Mucosa of rectum (tissue), 2 donors: Measurements from ENCODE around the gene GLG1.

Experiments
- H3K27ac ChIP-seq, 2 donors: one replicate each; pipeline ENCODE4 v1.7.0; 2013; ENCODE audit warnings: inconsistent platforms in 2 of 2, low read depth in 2 of 2, low read length in 2 of 2
- H3K27me3 ChIP-seq, 2 donors: one replicate each; pipeline ENCODE4 v1.7.0; 2013; ENCODE audit warnings: low read length in 2 of 2; ENCODE audit not compliant: control insufficient read depth in 2 of 2, insufficient read depth in 2 of 2
- H3K36me3 ChIP-seq, 2 donors: one replicate each; pipeline ENCODE4 v1.7.0; 2013; ENCODE audit warnings: low read length in 2 of 2; ENCODE audit not compliant: control insufficient read depth in 2 of 2, insufficient read depth in 2 of 2
- H3K4me1 ChIP-seq, 2 donors: one replicate each; pipeline ENCODE4 v1.7.0; 2013; ENCODE audit warnings: low read length in 2 of 2, mild to moderate bottlenecking in 1 of 2; ENCODE audit not compliant: control insufficient read depth in 2 of 2, insufficient read depth in 2 of 2
- H3K4me3 ChIP-seq, 2 donors: one replicate each; pipeline ENCODE4 v1.7.0; 2013; ENCODE audit warnings: low read length in 2 of 2
- H3K9ac ChIP-seq, 2 donors: one replicate each; pipeline ENCODE4 v1.7.0; 2013; ENCODE audit warnings: low read length in 2 of 2, low read depth in 1 of 2, mild to moderate bottlenecking in 1 of 2
- H3K9me3 ChIP-seq, 2 donors: one replicate each; pipeline ENCODE4 v1.7.0; 2013; ENCODE audit warnings: low read length in 2 of 2; ENCODE audit not compliant: control insufficient read depth in 2 of 2
- donor health status: healthy.
- donor health status: Normal muscosa, but diverticular disease.

GLG1 gene

GRCh38 chr16:74511961-74512360 is 95.0 kb downstream of the GLG1 start:
- no peaks in the 10 kb centered on the region for H3K4me1 ChIP-seq

DNA sequence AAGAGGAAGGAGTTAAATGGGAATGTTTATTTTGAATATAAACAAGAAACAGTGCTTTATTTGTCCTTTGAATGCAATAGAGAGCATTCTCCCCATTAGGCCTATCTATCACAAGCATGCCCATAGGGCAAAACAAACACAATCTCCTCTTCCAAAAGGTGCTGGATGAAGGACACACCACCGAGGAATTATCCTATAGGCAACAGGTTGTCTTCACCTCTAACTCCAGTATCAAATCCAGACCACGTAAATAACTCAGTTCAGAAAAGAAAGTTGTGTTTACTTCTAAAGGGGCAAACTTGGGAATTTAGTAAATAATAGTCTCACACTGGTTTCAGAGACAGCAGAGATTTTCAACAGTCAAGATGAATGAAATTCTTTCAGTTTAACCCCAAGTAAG is 101.9 kb downstream of the GLG1 start:
- Histone ChIP-seq H3K36me3 (peaks cover 18 to 26% of the 10 kb centered on the region in 2 donors), H3K9ac (no peak overlapping the region)

More at GRCh38 chr16:74511961-74512360, 95.0 kb downstream of the GLG1 start:
- no peak overlapping the region for H3K27ac ChIP-seq
- H3K27me3 ChIP-seq: no peaks in the 10 kb centered on the region
- no peak overlapping the region for H3K4me3 ChIP-seq
- H3K9ac ChIP-seq: no peak overlapping the region
- H3K9me3 ChIP-seq: no peaks in the 10 kb centered on the region
- H3K36me3 ChIP-seq: peaks cover 5 to 8% of the 10 kb centered on the region in 2 donors

GRCh38 chr16:74503412-74503811 is 103.5 kb downstream of the GLG1 start:
- Histone ChIP-seq H3K9me3 (no peaks in the 10 kb centered on the region), H3K27me3 (no peaks in the 10 kb centered on the region), H3K4me3 (no peak overlapping the region), H3K9ac (no peak overlapping the region), H3K36me3 (peaks cover 16 to 26% of the 10 kb centered on the region in 2 donors), H3K27ac (no peak overlapping the region), H3K4me1 (no peaks in the 10 kb centered on the region)

More for the DNA sequence above, 101.9 kb downstream of the GLG1 start:
- Histone ChIP-seq H3K4me3 (no peak overlapping the region), H3K9me3 (no peaks in the 10 kb centered on the region), H3K27ac (no peak overlapping the region), H3K4me1 (no peaks in the 10 kb centered on the region), H3K27me3 (no peaks in the 10 kb centered on the region)

DNA sequence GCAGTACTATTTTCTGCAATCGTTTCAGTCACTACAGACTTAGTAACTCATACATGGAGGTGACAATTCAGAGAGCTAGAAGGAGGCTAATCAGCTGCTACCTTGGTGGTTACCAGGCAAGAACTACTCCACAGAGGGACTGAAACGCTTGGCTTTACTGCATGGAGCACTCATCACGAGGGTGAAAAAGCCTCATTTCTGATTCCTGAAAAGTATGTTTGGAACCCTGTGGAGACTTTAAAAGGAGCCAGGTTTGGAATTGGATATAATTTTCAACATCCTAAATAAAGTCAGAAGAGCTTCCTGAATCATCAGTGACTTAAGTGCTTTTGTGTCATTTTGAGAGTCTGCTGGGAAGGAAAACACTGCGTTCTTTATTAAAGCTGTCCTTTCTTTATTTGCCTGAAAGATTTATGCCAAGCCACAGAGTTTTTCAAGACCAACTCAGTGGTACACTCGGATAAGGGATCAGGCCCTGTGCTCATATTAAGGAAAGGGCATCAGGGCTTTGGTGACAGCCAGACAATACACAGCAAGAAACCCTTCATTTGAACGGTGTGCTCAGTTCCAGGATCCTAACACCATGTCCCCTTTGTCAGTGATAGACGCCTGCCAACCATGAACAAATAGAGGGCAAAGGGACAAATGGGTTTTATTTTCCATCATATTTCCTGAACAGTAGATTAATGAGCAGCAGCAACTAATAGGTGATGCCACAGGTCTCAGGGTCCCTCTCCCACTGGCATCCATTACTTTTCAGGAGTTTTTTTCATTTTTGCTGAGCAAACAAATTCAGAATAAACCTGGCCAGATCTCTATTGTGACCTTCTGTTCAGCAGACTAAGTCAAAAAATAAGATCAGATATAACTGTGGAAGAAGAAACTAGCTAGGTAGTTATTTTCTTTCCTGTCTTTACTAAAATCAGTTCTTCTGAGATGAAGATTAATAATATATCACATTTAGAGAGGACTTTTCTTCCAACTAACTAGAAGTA is 105.1 kb downstream of the GLG1 start:
- Histone ChIP-seq H3K36me3 (peaks cover 9 to 22% of the 10 kb centered on the region in 2 donors), H3K4me1 (no peaks in the 10 kb centered on the region), H3K27ac (no peak overlapping the region), H3K9me3 (no peaks in the 10 kb centered on the region), H3K4me3 (no peak overlapping the region), H3K27me3 (no peaks in the 10 kb centered on the region), H3K9ac (peak overlapping the region in 1 of 2 donors; percentile 34)

DNA sequence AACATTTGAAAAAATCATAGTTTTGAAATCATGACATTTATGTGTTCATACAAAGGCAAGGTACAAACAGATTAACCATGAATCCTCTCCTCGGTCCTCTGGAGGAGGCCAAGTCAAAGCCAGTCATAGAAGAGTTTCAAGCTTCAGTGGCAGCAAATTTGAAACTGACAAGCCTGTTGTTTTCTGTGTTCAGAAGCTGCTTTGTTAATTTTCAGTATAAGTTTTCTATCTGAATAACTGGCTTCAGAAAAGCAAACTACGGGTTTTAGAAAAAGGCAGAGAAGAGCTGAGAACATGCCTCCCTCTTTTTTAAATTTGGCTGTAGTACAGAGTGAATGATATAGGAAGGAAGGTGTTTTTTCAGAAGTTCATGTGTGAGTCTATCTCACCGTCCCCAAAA is 106.0 kb downstream of the GLG1 start:
- Histone ChIP-seq H3K9ac (peak overlapping the region in 1 of 2 donors; percentile 34), H3K36me3 (peaks cover 10 to 25% of the 10 kb centered on the region in 2 donors), H3K27me3 (no peaks in the 10 kb centered on the region), H3K4me1 (no peaks in the 10 kb centered on the region), H3K4me3 (no peak overlapping the region), H3K9me3 (no peaks in the 10 kb centered on the region), H3K27ac (no peak overlapping the region)

GRCh38 chr16:74499114-74499513 is 107.8 kb downstream of the GLG1 start:
- no peak overlapping the region for H3K4me3 ChIP-seq
- H3K4me1 ChIP-seq: no peaks in the 10 kb centered on the region
- no peak overlapping the region for H3K9ac ChIP-seq
- H3K27me3 ChIP-seq: no peaks in the 10 kb centered on the region
- H3K9me3 ChIP-seq: no peaks in the 10 kb centered on the region
- H3K27ac ChIP-seq: no peak overlapping the region
- H3K36me3 ChIP-seq: peaks cover 14 to 32% of the 10 kb centered on the region in 2 donors

DNA sequence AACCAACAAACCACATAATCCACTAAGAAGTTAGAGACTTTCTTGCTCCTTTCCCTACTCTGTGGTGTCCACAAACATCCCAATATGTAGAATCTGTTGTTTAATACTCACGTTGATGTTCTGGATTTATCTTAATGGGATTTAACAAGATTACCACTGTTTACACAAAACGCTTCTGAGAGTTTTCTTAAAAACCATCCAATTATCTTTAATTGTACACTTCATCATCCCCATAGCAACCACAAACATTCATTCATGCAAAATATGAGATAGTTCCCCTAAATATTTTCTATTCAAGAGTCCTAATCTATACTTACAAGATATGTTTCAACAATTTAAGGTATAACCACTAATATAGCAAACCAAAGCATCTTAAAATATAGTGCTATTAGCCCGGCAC is 109.2 kb downstream of the GLG1 start:
- H3K9ac ChIP-seq: no peak overlapping the region
- no peaks in the 10 kb centered on the region for H3K9me3 ChIP-seq
- H3K4me3 ChIP-seq: no peak overlapping the region
- H3K36me3 ChIP-seq: peaks cover 22 to 29% of the 10 kb centered on the region in 2 donors
- H3K4me1 ChIP-seq: no peaks in the 10 kb centered on the region
- no peaks in the 10 kb centered on the region for H3K27me3 ChIP-seq
- no peak overlapping the region for H3K27ac ChIP-seq

GRCh38 chr16:74496054-74496453 is 110.9 kb downstream of the GLG1 start:
- no peak overlapping the region for H3K4me3 ChIP-seq
- H3K9me3 ChIP-seq: no peaks in the 10 kb centered on the region
- H3K36me3 ChIP-seq: peaks cover 15 to 32% of the 10 kb centered on the region in 2 donors
- no peaks in the 10 kb centered on the region for H3K4me1 ChIP-seq
- H3K9ac ChIP-seq: no peak overlapping the region
- H3K27ac ChIP-seq: no peak overlapping the region
- H3K27me3 ChIP-seq: no peaks in the 10 kb centered on the region

- Histone ChIP-seq H3K9me3 (no peaks in the 10 kb centered on the region), H3K9ac (no peak overlapping the region), H3K27me3 (no peaks in the 10 kb centered on the region), H3K27ac (no peak overlapping the region), H3K36me3 (peaks cover 26 to 47% of the 10 kb centered on the region in 2 donors), H3K4me1 (no peaks in the 10 kb centered on the region), H3K4me3 (no peak overlapping the region)
Measured at GRCh38 chr16:74492976-74493375, 113.9 kb downstream of the GLG1 start.

DNA sequence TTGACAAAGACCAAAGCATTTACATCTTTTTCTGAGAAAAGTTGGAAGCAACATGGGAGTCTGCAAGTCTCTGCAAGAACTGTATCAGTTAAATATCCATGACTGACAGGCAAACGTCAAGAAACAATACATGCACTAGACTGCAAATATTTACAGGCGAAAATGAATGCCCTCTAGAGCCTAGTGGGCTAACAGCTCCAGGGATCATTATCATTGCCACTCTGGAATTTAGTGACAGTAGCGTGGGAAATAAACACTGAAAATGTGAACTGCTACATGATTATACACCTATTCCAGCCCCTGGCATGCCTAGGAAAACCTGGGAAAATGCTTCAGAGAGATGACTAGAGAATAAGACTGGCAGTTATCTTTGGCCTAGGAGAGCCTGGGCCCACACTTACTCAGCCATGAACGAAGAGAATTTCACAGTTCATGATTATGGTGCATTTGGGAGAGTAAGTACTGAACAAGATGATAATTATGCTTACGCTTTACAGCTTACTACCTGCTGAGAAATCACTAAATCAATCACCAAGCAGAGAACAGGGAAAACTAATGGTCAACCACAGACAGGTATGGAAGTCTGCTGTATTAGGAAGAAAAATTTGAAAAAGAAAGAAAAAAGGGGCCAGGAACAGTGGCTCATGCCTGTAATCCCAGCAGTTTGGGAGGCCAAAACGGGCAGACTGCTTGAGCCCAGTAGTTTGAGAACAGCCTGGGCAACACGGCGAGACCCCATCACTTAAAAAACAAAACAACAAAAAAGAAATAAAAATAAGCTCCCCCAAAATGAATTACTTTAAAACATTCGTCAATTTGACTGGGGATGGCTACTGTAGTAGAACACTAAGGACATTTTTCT is 119.0 kb downstream of the GLG1 start:
- H3K27ac ChIP-seq: no peak overlapping the region
- H3K36me3 ChIP-seq: peaks cover 33 to 53% of the 10 kb centered on the region in 2 donors
- no peak overlapping the region for H3K9ac ChIP-seq
- H3K9me3 ChIP-seq: no peaks in the 10 kb centered on the region
- H3K4me1 ChIP-seq: no peaks in the 10 kb centered on the region
- H3K27me3 ChIP-seq: no peaks in the 10 kb centered on the region
- no peak overlapping the region for H3K4me3 ChIP-seq
